Measurements from ENCODE around the gene BACH2.
"Not testable (repeated sequence)": the region's sequence is repeated elsewhere in the genome, so short reads cannot be mapped to it uniquely, and the experiment has no call there.

The BACH2 gene

GRCh38 chr6:90179190-90180169, 117.2 kb downstream of the BACH2 start:
- no peak for DNase-seq

- no peak for DNase-seq
Measured at GRCh38 chr6:90178384-90178855, 118.2 kb downstream of the BACH2 start.

GRCh38 chr6:90177544-90178383, 118.9 kb downstream of the BACH2 start:
- DNase-seq = no peak

GRCh38 chr6:90175627-90176538, 120.8 kb downstream of the BACH2 start:
- no peak for DNase-seq

- no peak for DNase-seq
Measured at GRCh38 chr6:90173262-90173925, 123.2 kb downstream of the BACH2 start.

GRCh38 chr6:90170601-90171000, 126.0 kb downstream of the BACH2 start:
- DNase-seq = no peak

GRCh38 chr6:90169374-90169773, 127.3 kb downstream of the BACH2 start:
- no peak for DNase-seq

- no peak for DNase-seq
Measured at GRCh38 chr6:90168693-90169131, 127.9 kb downstream of the BACH2 start.

- no peak for DNase-seq
Measured at GRCh38 chr6:90167514-90168379, 128.9 kb downstream of the BACH2 start.

GRCh38 chr6:90166155-90166924, 130.3 kb downstream of the BACH2 start:
- not testable (repeated sequence) for DNase-seq

GRCh38 chr6:90162648-90163387, 133.8 kb downstream of the BACH2 start:
- DNase-seq = no peak

- DNase-seq = no peak
Measured at GRCh38 chr6:90160013-90160412, 136.6 kb downstream of the BACH2 start.

- no peak for DNase-seq
Measured at GRCh38 chr6:90159452-90159851, 137.2 kb downstream of the BACH2 start.

GRCh38 chr6:90158936-90159335, 137.7 kb downstream of the BACH2 start:
- no peak for DNase-seq

- no peak for DNase-seq
Measured at GRCh38 chr6:90157441-90157840, 139.2 kb downstream of the BACH2 start.

GRCh38 chr6:90156861-90157260, 139.8 kb downstream of the BACH2 start:
- no peak for DNase-seq

GRCh38 chr6:90154755-90155470, 141.7 kb downstream of the BACH2 start:
- DNase-seq = no peak
